ENCODE data around the gene CRKL.

Gene CRKL

GRCh38 chr22:20922141-20922751 is 5.0 kb downstream of the CRKL start (continued):
- TF ChIP-seq ZNF518A (tag by site-specific recombination; conservative IDR thresholded peaks at IDR 0.05; ENCODE audit: low read depth) (no peak), ZSCAN30 (tag by site-specific recombination; IDR thresholded peaks at IDR 0.05) (no peak), KLF9 (tag by site-specific recombination; IDR thresholded peaks at IDR 0.05; ENCODE audit: low read depth) (no peak), ZSCAN23 (tag by site-specific recombination; IDR thresholded peaks at IDR 0.05) (no peak), ZNF223 (tag by site-specific recombination; IDR thresholded peaks at IDR 0.05) (no peak), ZNF140 (tag by site-specific recombination; IDR thresholded peaks at IDR 0.05) (no peak), ZNF350 (tag by site-specific recombination; IDR thresholded peaks at IDR 0.05) (no peak), ZNF776 (tag by site-specific recombination; IDR thresholded peaks at IDR 0.05; ENCODE audit: borderline replicate concordance) (no peak), ZNF37A (tag by site-specific recombination; IDR thresholded peaks at IDR 0.05) (no peak), ZNF513 (tag by site-specific recombination; IDR thresholded peaks at IDR 0.05) (no peak), ZNF596 (tag by site-specific recombination; IDR thresholded peaks at IDR 0.05) (no peak), ZNF48 (tag by site-specific recombination; IDR thresholded peaks at IDR 0.05) (no peak), ZNF366 (tag by site-specific recombination; conservative IDR thresholded peaks at IDR 0.05) (peak; percentile 73; the same call in 1 of the 2 replicates), ZNF610 (tag by site-specific recombination; IDR thresholded peaks at IDR 0.05; ENCODE audit: borderline replicate concordance) (no peak), EGR2 (tag by site-specific recombination; IDR thresholded peaks at IDR 0.05; ENCODE audit: low read depth) (0 out of 2 replicates have a peak, but pooled peaks have one; percentile 30), BCL11B (tag by site-specific recombination; IDR thresholded peaks at IDR 0.05; ENCODE audit: low read depth) (0 out of 2 replicates have a peak, but pooled peaks have one; percentile 18), SP7 (tag by site-specific recombination; IDR thresholded peaks at IDR 0.05) (peak; percentile 9; the same call in 1 of the 2 replicates), ZNF701 (tag by site-specific recombination; IDR thresholded peaks at IDR 0.05) (no peak)

- Histone ChIP-seq H3K4me3 (ENCODE audit: low read depth, low read length) (no peak overlapping the region), H3K27ac (ENCODE audit: extremely low read depth, low read depth, low read length) (no peak overlapping the region), H3K4me1 (ENCODE audit: control insufficient read depth, insufficient read depth, low read length) (peaks cover 10% of the 10 kb centered on the region; the same call in 1 of the 2 replicates), H3K36me3 (ENCODE audit: control insufficient read depth in 2 of 2, insufficient read depth in 1 of 2, low read length in 2 of 2) (peaks cover 2 to 5% of the 10 kb centered on the region in 2 experiments; a peak in 2 of 3 replicates), H3K9me3 (ENCODE audit: control insufficient read depth, insufficient read depth, low read depth, low read length) (no peaks in the 10 kb centered on the region)
- CTCF ChIA-PET = interaction anchor here (0.8 to 1.6 kb wide), 4 partner anchors 9 to 184 kb away, joined by 4 to 10 read pairs (median 5); partner anchors contain the start of genes CRKL and LZTR1
- POLR2A ChIA-PET = interaction anchor here (1.1 to 1.2 kb wide), 2 partner anchors 9 to 56 kb away, joined by 3 to 4 read pairs; partner anchors contain the start of genes CRKL and LZTR1
- no peak for TF ChIP-seq SCRT1 (tag by site-specific recombination; IDR thresholded peaks at IDR 0.05; ENCODE audit: borderline replicate concordance)
- TF ChIP-seq PRDM1 (tag by site-specific recombination; IDR thresholded peaks at IDR 0.05) = peak; percentile 80
Observed at GRCh38 chr22:20926243-20926642, 9.0 kb downstream of the CRKL start.

Data from HEK293 (cell line).